ENCODE results near the gene MMP3.

DNA sequence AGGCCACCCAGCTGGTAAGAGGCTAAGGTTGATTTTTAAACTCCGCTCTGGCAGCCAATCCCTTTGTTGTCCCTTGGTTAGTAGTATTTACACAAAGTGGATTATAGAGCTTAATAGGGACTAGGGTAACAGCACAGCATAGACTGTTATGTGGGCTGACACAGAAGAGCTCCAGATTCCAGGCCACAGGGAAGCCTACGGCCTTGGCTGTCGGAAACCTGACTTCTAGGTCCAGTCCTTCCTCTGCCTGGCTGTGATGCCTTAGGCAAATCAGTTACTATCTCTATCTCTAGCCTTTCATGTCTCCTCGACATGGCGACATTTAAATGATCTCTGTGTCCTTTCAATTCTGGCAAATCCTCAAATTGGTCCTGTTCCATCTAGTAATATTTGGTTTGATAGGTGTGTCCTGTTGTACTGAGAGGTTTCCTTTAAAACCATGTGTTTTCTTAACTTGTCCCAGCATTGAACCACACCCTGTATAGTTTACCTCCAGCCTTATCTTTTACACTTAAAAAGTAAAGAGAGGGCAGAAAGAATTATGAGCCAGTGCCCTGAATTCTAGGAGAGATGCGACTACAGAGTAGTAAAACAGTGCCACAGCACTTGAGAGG is 49.6 kb downstream of the MMP3 start:
- TF ChIP-seq, protein P1, sequence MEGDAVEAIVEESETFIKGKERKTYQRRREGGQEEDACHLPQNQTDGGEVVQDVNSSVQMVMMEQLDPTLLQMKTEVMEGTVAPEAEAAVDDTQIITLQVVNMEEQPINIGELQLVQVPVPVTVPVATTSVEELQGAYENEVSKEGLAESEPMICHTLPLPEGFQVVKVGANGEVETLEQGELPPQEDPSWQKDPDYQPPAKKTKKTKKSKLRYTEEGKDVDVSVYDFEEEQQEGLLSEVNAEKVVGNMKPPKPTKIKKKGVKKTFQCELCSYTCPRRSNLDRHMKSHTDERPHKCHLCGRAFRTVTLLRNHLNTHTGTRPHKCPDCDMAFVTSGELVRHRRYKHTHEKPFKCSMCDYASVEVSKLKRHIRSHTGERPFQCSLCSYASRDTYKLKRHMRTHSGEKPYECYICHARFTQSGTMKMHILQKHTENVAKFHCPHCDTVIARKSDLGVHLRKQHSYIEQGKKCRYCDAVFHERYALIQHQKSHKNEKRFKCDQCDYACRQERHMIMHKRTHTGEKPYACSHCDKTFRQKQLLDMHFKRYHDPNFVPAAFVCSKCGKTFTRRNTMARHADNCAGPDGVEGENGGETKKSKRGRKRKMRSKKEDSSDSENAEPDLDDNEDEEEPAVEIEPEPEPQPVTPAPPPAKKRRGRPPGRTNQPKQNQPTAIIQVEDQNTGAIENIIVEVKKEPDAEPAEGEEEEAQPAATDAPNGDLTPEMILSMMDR (IDR thresholded peaks at IDR 0.05): no peak
- no peak for TF ChIP-seq POLR2A (IDR thresholded peaks at IDR 0.05)
